GM21528 (cell line): Measurements from ENCODE around the gene ALPL.

ENCODE experiments used
- ATAC-seq: cut with Tn5 transposase; IDR thresholded peaks from one replicate; pipeline ENCODE4 v1.9.1; 2021; ENCODE audit warnings: mild to moderate bottlenecking, moderate library complexity; ENCODE audit not compliant: unreplicated experiment, low FRiP score

ALPL gene

GRCh38 chr1:21594935-21595897 is 86.0 kb downstream of the ALPL start:
- ATAC-seq: no peak

GRCh38 chr1:21596174-21596573 is 87.0 kb downstream of the ALPL start:
- no peak for ATAC-seq

DNA sequence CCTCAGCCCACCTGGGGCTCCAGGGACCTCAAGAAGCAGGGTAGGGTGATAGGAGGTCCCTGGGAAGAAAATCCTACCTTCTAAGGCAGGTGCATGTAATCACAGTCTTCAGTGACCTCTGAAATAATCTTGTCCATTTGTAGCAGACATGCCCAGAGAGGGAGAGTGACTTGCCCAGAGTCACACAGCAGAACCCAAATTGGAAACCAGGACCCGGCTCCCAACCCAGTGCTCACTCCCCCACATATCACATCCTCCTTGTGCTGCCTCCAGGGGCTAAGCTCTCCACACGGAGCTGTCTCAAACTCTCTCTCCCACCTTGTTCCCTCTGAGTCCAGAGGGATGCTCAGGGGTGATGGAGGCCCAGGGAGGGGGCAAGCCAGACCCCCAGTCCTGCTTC is 87.4 kb downstream of the ALPL start:
- no peak for ATAC-seq

- ATAC-seq: no peak
Measured at GRCh38 chr1:21597753-21598152, 88.5 kb downstream of the ALPL start.

DNA sequence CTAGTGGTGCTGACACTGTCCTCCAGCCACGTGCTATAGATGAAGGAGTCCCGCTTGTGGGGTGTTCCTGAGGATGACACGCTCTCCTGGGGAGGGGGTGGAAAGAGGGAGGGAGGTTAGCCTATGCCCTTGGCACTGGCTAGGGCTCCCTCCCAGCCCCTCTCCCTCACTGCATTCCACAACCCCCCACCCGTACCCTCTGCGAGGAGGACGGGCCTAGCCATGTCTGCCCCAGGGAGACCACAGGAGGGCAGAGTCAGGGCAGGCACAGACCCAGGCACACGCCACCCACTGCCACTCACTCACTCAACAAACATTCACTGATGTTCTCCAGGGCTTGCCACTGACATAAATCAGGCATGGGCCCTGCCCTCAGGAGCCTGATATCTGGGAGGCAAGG is 89.2 kb downstream of the ALPL start:
- no peak for ATAC-seq

GRCh38 chr1:21598904-21599303 is 89.7 kb downstream of the ALPL start:
- ATAC-seq: no peak

- no peak for ATAC-seq
Measured at GRCh38 chr1:21599402-21599801, 90.2 kb downstream of the ALPL start.

DNA sequence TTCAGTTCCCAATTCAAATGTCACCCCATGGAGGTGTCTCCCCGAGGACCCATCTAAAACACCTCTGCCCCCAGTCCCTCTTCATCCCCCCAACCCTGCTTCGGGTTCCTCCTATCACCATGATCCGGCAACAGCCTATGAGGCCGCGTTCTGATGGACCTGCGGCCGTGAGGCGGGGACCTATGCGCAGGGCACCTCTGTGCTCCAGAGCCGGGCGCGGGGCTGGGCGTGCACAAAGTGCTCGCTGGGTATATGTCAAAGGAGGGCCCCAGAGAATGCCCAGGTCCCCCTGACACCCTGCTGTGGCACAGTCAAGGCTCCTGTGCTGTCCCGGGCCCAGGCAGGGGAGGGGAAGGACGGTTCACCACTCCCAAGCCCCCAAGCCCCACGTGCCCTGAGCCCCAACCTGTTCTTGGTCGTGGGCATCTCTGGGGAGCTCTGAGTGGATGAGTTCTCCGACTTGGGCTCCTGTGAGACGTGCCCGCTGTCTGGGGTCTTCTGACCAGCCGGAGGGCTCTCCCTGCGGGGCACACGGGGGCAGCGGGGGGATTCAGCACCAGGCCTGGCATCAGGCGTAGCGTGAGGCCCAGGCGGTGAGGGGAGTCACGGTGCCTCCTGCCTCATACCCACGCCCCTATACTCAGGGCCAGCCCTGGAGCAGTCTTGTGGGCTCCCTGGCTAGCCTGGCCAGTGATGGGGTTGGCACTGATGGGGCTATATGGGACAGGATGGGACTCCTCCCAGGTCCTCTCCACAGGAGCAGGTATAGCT is 92.2 kb downstream of the ALPL start:
- no peak for ATAC-seq

- ATAC-seq: no peak
Measured at GRCh38 chr1:21603177-21604138, 94.2 kb downstream of the ALPL start.

DNA sequence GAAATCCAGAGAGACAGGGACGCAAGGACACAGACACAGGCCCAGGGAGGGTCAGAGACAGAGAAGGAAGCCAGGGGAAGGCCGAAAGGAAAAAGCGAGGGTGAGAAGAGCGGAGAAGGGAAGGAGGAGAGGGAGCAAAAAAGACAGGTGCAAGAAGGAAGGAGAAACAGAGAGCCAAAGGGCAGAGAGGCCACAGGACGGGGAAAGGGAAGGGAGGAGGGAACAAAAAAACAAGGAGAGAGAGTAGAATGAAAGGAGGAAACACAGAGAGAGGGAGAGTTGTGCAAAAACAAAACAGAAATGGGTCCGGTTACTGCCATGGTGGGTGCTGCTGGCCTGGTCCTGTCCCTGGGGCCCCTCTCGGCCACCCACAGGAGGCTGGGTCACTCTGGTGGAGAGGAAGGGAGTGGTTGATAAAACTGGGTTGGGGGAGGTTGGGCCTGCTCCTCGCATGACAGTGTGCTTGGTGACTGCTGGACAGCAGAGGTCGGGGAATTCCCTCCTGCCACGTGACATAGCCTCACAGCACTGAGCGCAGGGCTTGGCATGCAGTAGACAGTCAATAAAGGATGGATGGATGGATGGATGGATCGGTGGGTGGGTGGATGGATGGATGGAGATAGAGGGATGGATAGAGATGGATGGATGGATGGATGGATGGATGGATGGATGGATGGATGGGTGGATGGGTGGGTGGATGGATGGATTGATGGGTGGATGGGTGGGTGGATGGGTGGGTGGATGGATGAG is 95.2 kb downstream of the ALPL start:
- no peak for ATAC-seq

GRCh38 chr1:21605012-21605715 is 95.9 kb downstream of the ALPL start:
- no peak for ATAC-seq

GRCh38 chr1:21605964-21606705 is 96.9 kb downstream of the ALPL start:
- ATAC-seq: no peak

DNA sequence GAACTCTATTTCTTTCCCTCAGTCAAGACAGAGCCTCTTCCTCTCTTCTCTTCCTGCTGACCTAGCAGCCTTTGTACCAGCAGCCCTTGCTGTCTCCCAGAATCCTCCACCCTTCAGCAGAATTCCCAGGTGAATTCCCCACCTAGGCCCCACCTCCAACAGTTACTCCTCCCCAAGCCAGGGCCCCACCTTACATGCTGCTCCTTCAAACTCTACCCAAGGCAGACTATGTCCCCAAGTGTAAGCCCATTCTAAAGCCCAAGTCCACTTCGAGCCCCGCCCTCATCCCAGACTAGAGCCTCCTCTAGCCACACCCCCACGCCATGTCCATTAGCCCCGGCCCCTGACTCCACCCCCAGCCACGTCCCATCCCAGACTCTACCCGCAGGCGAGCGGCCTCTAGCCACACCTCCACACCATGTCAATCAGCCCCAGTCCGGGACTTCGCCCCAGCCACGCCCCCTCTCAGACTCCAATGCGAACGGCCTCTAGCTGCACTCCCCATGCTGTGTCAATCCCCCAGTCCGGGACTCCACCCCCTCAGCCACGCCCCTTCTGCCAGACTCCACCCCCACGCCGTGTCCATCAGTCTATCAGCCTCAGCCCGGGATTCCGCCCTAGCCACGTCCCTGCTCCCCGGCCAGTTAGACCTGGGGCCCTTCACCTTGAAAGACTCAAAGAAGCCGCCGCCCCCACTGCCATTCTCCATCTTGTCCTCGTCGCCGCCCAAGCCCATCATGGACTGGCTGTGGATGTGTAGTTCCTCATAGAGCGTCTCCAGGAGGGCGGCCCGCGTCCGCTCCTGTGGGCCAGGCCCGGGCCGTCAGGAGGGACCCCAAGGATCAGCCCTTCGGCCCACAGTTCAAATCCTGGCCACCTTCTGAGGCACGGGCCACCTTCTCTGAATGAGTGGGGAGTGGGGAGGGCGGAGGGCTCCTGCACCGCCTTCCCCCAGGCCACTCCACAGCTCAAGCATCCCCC is 98.6 kb downstream of the ALPL start:
- peak; percentile 55 for ATAC-seq

- ATAC-seq: no peak
Measured at GRCh38 chr1:21608798-21609197, 99.6 kb downstream of the ALPL start.

- ATAC-seq: no peak
Measured at GRCh38 chr1:21610027-21610426, 100.8 kb downstream of the ALPL start.

- ATAC-seq: no peak
Measured at GRCh38 chr1:21610989-21611785, 102.0 kb downstream of the ALPL start.
